Stimulated activated naive CD4-positive, alpha-beta T cell (primary cell): ENCODE data around the gene ELP1.
"Not testable (repeated sequence)": the region's sequence is repeated elsewhere in the genome, so short reads cannot be mapped to it uniquely, and the experiment has no call there.

Experiments used
- DNase-seq, 6 experiments: peaks; one replicate each; lab custom pipeline; 2025; lab: John Stamatoyannopoulos, UW

The ELP1 gene

DNA sequence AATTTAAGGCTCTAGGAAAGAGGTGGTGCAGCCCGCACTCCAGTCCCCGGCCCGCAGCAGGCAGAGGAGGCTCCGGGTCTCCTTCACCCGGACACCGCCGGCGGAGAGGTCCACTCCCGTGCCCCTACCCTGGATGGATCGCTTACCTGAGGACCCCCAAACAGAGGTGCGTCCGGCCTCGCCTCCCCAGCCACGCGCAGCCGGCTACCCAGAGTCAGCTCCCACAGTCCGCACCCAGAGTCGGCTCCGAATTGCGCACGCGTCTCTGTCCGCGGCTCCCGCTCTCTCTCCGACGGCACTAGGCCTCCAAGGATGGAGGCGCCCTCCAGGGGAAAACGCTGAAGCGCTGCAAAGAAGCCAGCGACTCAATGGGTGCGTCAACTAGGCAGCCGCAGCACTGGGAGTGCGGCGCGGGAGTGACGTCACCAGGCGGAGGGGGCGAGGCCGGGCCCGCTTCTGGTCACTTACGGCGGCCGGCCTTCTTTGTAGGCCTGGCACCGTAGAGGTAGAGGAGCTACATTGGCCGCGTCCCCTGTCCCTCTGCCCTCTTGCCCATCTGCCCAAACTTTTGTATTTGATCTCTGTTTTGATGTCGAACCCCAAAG lies at the start of gene ELP1:
Gene ELP1 (minus strand): TSS at position 407 of the 605 bp plus-strand sequence. CDS start 2,978 bp downstream, outside the sequence.
- peak; percentile 82 to 91 (median 90) for DNase-seq

- no peak for DNase-seq
These were observed 47.0 kb upstream of the ELP1 start for GRCh38 chr9:108980893-108981292.

- DNase-seq = no peak
These were observed 44.3 kb upstream of the ELP1 start for GRCh38 chr9:108978205-108978604.

- no peak for DNase-seq
These were observed 40.0 kb upstream of the ELP1 start for GRCh38 chr9:108973895-108974294.

- DNase-seq = no peak
These were observed 38.8 kb upstream of the ELP1 start for GRCh38 chr9:108972626-108973209.

DNA sequence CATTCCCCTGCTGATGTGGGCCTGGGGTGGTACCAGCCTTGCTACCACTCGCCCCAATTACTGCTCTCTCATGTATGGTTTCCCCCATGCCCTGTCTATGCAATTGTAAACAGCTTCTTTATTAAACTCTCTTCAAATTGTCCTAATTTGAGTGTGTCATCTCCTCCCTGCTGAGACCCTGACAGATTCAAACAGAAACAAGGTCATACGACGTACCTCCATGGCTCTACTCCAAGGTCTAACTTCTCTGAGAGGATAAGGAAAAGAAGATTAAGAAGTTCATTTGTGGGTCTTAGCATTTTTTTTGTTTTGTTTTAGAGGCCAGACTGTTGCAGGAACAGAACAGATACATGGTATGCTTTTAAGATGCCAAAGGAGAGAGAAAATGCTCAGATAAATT lies 38.3 kb upstream of the ELP1 start:
- DNase-seq = no peak

DNA sequence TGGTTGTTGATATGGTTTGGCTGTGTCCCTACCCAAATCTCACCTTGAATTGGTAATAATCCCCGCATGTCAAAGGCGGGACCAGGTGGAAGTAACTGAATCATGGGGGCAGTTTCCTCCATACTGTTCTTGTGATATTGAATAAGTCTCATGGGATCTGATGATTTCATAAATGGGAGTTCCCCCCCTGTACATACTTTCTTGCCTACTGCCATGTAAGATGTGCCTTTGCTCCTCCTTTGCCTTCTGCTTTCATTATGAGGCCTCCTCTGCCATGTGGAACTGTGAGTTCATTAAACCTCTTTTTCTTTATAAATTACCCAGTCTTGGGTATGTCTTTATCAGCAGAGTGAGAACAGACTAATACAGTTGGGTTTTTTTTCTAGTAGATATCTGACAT lies 37.5 kb upstream of the ELP1 start:
- not testable (repeated sequence) for DNase-seq

DNA sequence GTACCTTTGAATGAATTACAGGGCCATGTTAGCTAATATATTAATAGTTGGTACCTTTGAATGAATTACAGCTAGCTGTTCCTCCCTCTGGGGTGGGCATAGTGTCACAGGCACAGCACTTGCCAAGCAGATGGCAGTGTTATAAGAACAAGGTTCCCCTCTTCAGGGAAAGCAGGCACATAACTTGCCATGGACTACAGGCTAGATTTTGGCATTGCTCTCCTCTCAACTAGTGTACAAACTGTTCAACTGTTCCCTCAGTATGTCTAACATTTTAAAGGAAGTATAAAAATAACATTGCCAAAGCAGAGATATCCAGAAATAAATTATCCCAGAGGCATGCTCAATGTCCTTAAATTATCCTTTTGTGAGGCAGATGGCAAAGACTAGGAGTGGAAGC lies 34.0 kb upstream of the ELP1 start:
- DNase-seq = no peak

DNA sequence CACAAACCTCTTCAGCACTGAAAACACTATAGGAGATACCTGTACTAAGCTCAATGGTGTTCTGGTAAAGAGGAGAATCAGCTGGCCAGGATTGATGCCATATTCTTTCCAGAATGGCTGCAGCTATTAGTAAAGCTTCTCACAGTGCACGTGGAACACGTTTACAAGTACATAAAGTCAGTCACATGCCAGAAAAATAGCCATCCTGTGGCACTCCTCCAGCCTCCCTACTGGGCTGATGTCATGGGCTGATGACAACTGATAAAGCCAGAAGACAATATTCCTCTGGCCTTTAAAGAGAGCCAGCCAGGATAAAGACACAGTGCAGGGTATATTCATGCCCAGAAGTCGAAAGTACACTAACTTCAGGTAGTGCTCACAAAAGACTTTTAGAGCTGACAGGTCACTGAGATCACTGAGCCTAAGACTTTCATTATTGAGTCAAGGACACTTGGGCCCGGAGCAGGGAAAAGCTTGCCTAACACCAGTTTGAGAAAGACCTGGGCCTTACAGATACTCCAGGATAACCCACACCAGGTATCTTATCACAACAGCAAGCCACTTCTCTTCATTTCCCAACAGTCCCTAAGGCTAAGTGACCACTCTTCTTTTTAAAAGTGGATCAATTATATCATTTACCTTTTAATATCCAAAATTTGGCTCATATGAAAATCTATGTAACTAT lies 29.7 kb upstream of the ELP1 start:
- DNase-seq = no peak

DNA sequence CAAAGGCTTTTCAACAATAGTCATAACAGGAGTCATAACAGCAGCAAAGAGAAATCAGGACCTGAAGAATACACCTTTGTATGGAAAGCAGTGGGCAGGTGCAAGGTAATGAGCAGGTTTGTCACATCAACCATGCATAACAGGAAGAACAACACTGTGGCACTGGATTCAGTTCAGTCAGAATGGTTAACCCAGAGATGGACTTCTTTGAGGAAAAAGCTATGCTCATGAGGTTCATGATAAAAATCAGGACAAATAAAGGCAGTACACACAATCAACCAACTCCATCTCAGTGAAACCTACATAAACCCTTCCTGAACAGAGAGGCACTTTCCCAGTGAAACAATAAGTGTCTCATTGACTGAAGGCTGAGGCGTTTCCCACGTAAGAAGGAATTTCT lies 27.2 kb upstream of the ELP1 start:
- no peak for DNase-seq

- DNase-seq = no peak
These were observed 26.4 kb upstream of the ELP1 start for GRCh38 chr9:108960331-108960730.

DNA sequence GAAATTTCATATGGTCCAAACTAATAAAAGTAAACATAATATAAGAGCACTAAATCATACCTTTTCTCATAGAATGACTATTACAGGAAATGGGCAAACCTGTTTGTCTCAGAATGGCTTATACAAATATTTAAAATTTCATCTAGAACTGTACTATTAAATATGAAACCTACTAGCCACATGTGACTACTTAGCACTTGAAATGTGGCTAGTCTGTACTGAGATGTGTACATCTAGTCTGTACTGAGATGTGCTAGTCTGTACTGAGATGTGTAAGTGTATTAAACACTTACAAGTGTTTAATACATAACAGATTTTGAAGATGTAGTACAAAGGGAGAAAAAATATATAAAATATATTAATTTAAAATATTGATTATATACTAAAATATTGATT lies 22.7 kb upstream of the ELP1 start:
- DNase-seq = no peak

GRCh38 chr9:108956022-108956630 lies 22.2 kb upstream of the ELP1 start:
- DNase-seq = no peak

DNA sequence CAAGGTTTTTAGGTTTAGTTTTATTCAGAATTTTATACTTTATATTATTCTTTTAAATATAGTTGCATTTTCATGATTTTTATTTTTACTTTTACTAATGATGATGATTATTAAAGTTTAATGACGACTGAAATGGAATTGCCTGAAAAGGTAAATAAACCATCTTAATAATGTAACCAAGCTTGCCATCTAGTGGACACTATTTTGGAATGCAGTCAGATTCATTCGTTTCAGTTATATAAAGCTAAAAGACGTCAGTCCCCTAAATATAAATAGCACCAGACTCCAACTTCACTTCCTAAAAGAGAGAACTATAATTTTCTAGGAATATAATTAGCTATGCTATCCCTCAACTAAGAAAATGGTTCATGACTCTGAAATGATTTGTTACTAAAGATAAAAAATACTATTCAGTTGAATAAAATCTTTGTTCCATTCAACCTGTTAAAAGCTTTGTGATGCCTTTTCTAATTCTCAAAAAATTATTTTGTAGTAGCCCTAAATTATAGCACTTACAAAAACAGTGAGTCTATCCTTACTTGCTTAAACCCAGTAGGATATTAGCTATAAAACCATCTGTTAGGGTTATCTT lies 20.2 kb upstream of the ELP1 start:
- peak in 3 of 6 experiments; percentile 10 to 30 (median 28) for DNase-seq

GRCh38 chr9:108951578-108951977 lies 17.7 kb upstream of the ELP1 start:
- DNase-seq = no peak

DNA sequence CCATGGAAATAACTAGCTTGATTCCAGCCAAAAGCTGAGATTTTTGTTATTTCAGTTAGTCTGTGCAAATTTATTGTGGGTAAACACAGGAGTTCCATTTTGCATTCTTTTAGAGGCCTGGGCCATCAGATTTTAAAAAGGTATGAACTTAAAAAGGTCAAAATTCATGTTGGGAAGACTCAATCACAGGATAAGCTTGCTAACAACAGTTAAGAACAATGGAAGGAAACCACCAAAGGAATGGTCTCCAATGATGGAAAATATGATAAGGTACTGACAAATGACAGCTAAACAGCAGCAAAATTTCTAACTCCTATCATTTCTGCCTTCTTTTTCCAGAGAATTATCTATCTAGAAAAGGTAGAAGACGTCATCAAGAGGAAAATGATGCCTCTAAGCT lies 16.2 kb upstream of the ELP1 start:
- no peak for DNase-seq

DNA sequence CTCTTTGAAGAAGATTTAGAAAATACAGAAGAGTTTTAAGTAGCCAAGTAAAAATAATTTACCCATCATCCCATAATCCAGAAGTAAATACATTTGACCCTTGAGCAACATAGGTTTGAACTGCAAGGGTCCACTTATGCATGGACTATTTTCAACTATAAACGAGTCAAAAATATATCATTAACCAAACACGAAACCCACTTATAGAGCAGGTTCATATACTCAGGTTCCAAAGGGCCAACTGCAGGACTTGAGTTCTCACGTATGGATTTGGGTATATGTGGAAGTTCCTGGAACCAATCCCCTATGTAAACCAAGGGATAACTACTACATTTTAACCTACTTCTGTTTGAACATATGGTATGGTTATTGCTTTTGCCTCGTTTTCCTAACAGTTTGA lies 6.1 kb upstream of the ELP1 start:
- DNase-seq = no peak

DNA sequence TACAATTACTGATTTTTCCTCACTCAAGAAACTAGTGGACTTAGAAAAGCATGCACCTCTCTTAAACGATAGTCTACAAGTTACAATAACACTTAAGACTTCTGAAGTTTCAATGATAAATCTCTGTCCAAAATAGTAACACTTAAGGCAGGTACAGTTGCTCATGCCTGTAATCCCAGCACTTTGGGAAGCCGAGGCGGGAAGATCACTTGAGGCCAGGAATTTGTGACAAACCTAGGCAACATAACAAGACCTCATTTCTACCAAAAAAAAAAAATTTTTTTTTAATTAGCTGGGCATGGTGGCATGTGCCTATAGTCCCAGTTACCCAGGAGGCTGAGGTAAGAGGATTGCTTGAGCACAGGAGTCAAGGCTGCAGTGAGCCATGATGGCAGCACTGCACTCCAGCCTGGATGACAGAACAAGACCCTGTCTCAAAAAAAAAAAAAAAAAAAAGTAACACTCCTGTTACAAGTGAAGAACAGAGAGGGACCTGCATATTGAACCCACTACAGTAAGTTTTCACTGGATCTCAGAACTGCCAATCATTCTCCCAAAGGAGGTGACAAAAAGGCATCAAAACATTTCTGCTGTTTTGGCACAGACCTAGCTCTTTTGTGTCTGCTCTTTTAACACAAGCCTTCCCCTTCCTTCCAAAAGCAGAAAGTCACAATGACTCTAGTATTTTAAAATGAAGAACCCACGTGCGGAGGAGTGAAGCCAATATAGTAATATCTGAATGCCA lies 3.8 kb upstream of the ELP1 start:
- DNase-seq = no peak

GRCh38 chr9:108934323-108934893 lies 484 bp upstream of the ELP1 start, which contains the start of gene ABITRAM:
Gene ABITRAM (plus strand): TSS chr9:108934400. CDS start chr9:108934487, 87 bp downstream.
- peak in 4 of 6 experiments; percentile 78 to 91 (median 83) for DNase-seq

DNA sequence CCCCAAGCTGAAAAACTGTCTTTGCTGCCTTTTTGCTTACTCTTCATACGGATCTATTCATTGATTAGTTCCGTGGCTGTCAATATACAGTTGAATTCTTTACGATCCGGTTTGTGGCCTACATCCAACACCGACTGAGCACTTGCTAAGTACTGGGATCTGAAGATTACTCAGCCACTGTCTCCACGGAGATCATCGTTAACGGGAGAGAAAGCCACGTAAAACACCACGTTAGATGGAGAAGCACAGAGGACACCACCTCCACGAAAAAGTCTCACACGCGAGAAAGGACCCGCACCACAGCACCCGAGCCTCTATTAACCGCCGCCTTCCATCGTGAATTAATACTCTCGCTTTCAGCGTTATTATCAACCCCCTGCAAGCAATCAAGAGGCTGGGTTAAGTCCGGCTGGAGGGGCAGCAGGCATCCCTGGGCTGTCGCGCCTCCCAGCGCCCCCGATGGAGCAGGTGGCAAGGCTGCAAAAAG lies 650 bp downstream of the ELP1 start:
- DNase-seq = no peak

DNA sequence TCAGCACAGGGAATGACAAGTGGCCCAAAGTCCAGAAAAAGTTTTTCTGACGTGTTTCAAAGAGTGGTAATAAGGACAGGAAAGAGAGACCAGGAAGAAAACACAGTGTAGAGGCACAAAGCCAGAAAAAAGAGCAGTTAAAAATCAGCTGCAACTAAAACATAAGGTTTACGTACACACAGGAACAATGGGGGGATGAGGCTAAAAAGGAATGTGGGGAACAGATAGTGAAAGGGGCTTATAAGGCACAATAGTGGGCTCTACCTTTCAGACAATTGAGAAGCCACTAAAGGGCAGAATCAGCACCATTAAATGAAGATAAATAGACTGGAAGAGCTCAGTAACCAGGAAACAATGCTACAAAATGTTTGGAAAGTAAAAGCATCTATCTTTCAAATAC lies 5.5 kb downstream of the ELP1 start:
- DNase-seq = no peak
